Glutamatergic neuron (in vitro differentiated cells): ENCODE data around the gene ACP7. TPM values are rescaled to one million over a fixed set of nuclear protein-coding genes. Genes with fewer than 3 reads are reported as not detected.
"Not testable (repeated sequence)": the region's sequence is repeated elsewhere in the genome, so short reads cannot be mapped to it uniquely, and the experiment has no call there.

Experiments
- DNase-seq: peaks from one replicate; pipeline ENCODE4 v3.0.0; 2022
- H3K27ac Mint-ChIP-seq: one replicate; pipeline ENCODE4 v1.8.0; 2020; ENCODE audit warnings: mild to moderate bottlenecking, mixed read lengths, inconsistent platforms; ENCODE audit not compliant: unreplicated experiment
- H3K27me3 Mint-ChIP-seq: one replicate; pipeline ENCODE4 v1.8.0; 2020; ENCODE audit warnings: mild to moderate bottlenecking, moderate library complexity, mixed read lengths, inconsistent platforms; ENCODE audit not compliant: unreplicated experiment
- H3K36me3 Mint-ChIP-seq: one replicate; pipeline ENCODE4 v1.8.0; 2020; ENCODE audit warnings: mild to moderate bottlenecking, mixed read lengths, inconsistent platforms; ENCODE audit not compliant: unreplicated experiment
- H3K4me1 Mint-ChIP-seq: one replicate; pipeline ENCODE4 v1.8.0; 2020; ENCODE audit warnings: mild to moderate bottlenecking, low read depth, mixed read lengths, inconsistent platforms; ENCODE audit not compliant: unreplicated experiment
- H3K4me3 Mint-ChIP-seq: one replicate; pipeline ENCODE4 v1.8.0; 2020; ENCODE audit warnings: mild to moderate bottlenecking, mixed read lengths, inconsistent platforms; ENCODE audit not compliant: unreplicated experiment
- H3K9me3 Mint-ChIP-seq: one replicate; pipeline ENCODE4 v1.8.0; 2020; ENCODE audit warnings: mild to moderate bottlenecking, moderate library complexity, mixed read lengths, inconsistent platforms; ENCODE audit not compliant: unreplicated experiment
- CTCF ChIP-seq: fragments of 200-600 bp; sonication (generic); IDR thresholded peaks from one replicate; pipeline ENCODE4 v1.5.0; 2021; ENCODE audit not compliant: partially characterized antibody, unreplicated experiment
- total RNA-seq: library from RNA; stranded (reverse); fragmentation: NEBNext Ultra II Directional; extraction: Animal tissue kit (Norgen Biotek cat#: 25700); gene quantifications from one replicate; pipeline ENCODE4 v1.2.1, GENCODE V29; 2021; ENCODE audit not compliant: unreplicated experiment

ACP7 gene
- total RNA-seq, 1 donor from 2014 or later: not detected

DNA sequence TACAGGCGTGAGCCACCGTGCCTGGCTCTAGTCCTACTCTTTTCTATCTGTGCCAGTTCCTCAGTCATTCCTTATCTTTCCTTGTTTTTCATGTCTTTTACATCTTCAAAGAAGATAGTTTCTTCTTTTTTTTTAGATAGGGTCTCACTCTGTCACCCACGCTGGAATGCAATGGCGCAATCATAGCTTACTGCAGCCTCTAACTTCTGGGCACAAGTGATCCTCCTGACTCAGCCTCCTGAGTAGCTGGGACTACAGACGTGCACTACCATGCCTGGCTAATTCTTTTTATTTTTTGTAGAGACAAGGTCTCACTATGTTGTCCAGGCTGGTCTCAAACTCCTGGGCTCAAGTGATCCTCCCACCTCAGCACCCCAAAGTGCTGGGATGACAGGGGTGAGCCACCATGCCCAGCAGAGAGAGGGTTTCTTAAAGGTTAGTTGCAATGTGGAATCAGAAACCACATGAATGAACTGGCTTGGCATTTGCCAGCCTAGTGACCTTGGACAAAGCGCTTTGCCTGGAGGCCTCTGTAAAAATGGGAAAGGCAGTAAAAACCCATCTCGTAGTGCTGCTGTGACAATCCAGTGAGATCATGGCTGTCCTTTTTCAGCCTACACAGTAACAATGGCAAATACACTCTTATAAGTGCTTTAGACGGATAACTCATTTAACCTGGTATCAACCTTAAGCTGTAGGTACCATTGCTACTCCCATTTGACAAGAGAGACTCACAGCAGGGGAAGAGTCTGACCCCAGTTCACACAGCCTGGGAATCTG, 3.9 kb downstream of the ACP7 start:
- Mint-ChIP-seq H3K4me1 (peaks cover 1% of the 10 kb centered on the region), H3K9me3 (no peaks in the 10 kb centered on the region), H3K36me3 (no peaks in the 10 kb centered on the region), H3K4me3 (no peak overlapping the region), H3K27me3 (peaks cover 12% of the 10 kb centered on the region), H3K27ac (no peak overlapping the region)
- TF ChIP-seq CTCF: no peak
- DNase-seq: no peak

DNA sequence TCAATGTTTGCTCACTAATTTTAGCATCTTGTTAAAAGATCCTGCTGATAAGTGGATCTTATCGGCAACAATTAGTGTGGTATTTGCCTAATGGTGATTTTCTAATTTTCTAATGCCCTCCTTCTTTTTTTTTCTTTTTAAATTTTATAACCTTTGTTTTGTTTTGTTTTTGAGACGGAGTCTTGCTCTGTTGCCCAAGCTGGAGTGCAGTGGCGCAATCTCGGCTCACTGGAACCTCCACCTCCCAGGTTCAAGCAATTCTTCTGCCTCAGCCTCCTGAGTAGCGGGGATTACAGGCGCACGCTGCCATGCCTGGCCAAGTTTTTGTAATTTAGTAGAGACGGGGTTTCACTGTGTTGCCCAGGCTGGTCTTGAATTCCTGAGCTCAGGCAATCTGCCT, 5.8 kb downstream of the ACP7 start:
- H3K4me1 Mint-ChIP-seq, H3K4me3 Mint-ChIP-seq, H3K27me3 Mint-ChIP-seq, H3K27ac Mint-ChIP-seq, DNase-seq, H3K9me3 Mint-ChIP-seq, H3K36me3 Mint-ChIP-seq: not testable (repeated sequence)

DNA sequence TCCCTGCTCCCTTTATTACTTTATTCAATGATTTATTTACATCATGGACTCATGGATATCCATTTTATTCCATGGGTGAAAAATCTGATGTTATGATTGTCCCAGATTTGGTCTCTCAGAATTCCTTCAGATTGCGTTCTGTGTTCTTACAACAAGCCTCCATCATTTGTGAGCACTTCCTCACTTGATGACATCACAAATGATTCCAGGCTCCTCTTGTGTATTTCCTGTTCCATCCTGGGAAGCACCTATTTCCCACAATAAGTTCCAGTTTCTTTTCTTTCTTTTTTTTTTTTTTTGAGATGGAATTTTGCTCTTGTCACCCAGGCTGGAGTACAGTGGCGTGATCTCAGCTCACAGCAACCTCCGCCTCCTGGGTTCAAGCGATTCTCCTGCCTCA, 6.7 kb downstream of the ACP7 start:
- no peak for DNase-seq
- H3K9me3 Mint-ChIP-seq: no peaks in the 10 kb centered on the region
- H3K36me3 Mint-ChIP-seq: no peaks in the 10 kb centered on the region
- no peaks in the 10 kb centered on the region for H3K4me1 Mint-ChIP-seq
- H3K27ac Mint-ChIP-seq: no peak overlapping the region
- no peak overlapping the region for H3K4me3 Mint-ChIP-seq
- H3K27me3 Mint-ChIP-seq: peaks cover 4% of the 10 kb centered on the region
- TF ChIP-seq CTCF: no peak

GRCh38 chr19:39095799-39096540, 11.8 kb downstream of the ACP7 start:
- H3K27ac Mint-ChIP-seq, H3K4me1 Mint-ChIP-seq, DNase-seq, H3K9me3 Mint-ChIP-seq, H3K4me3 Mint-ChIP-seq, H3K27me3 Mint-ChIP-seq, H3K36me3 Mint-ChIP-seq: not testable (repeated sequence)

- Mint-ChIP-seq H3K27me3 (peaks cover 4% of the 10 kb centered on the region), H3K4me1 (no peaks in the 10 kb centered on the region), H3K4me3 (no peak overlapping the region), H3K36me3 (no peaks in the 10 kb centered on the region), H3K27ac (no peak overlapping the region), H3K9me3 (no peaks in the 10 kb centered on the region)
- TF ChIP-seq CTCF: no peak
- no peak for DNase-seq
Observed at GRCh38 chr19:39097299-39097698, 13.1 kb downstream of the ACP7 start.

DNA sequence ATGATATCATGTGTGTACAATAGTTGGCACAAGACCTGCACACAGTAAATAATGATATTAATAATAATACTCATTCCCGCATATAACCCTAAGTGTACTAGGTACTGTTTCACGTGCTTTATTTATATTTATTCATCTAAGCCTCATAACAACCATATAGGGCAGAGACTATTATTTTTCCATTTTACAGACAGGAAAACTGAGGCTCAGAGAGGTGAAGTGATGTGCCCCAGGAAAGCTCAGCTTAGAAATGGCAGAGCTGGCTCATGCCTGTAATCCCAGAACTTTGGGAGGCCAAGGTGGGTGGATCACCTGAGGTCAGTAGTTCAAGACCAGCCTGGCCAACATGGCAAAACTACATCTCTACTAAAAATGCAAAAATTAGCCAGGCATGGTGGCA, 13.6 kb downstream of the ACP7 start:
- no peak for TF ChIP-seq CTCF
- Mint-ChIP-seq H3K4me3 (no peak overlapping the region), H3K9me3 (no peaks in the 10 kb centered on the region), H3K27me3 (peaks cover 4% of the 10 kb centered on the region), H3K36me3 (no peaks in the 10 kb centered on the region), H3K27ac (no peak overlapping the region), H3K4me1 (no peaks in the 10 kb centered on the region)
- DNase-seq: no peak
